NCI-H1048 (cell line): ENCODE data around the gene LAMC3.
"Not testable (repeated sequence)": the region's sequence is repeated elsewhere in the genome, so short reads cannot be mapped to it uniquely, and the experiment has no call there.

ENCODE experiments used
- DNase-seq: peaks from one replicate; lab custom pipeline; 2025; lab: John Stamatoyannopoulos, UW

The LAMC3 gene

GRCh38 chr9:130991778-130992681 lies 16.9 kb upstream of the LAMC3 start:
- no peak for DNase-seq

DNA sequence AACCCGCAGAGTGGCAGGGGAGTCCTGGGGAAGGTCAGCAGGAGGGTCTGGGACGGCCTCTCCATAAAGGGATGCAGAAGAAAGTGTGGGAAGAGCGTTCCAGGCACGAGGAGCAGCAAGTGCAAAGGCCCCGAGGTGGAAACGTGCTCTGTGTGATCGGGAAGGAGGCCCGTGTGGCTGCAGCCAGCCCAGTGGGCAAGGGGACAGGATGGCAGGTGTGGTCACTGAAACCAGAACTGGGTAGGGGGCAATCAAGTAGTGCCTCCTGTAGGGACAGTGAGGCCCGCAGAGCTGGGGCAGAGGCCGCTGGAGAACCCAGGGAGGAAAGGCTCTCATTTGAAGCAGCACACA lies 16.3 kb upstream of the LAMC3 start:
- DNase-seq = no peak

DNA sequence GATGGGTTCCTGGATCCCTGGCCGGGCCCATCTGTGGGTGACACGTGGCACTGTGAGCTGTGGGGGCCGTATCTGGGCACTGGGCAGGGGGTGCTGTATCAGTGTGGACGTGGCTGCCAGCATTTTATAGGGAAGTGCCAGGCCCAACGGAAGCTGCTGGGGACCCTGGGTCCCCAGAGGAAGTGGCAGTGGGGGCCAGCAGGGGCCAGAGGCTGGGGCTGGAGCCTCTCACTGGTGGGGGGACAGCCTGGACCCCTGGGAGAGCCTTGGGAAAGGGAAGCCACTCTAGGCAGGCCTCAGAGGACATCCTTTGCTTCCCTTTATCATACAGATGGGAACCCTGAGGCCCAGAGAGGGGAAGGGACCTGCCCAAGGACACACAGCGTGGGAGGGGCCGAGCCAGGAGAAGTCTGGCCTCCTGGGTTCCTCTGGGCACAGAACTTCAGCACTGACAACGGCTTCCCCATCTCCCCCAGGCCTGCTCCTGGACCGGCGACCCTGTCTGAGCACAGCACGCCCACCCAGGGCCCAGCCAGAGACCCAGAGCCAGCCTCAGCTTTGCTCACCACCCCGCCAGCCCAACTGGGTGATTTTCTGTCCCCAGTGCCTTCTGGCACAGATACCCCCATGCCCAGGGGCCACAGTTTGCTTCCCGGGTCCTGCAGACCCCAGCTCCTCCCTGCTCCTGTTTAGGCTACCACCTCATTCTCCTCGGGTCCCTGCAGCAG lies 15.5 kb upstream of the LAMC3 start:
- no peak for DNase-seq

DNA sequence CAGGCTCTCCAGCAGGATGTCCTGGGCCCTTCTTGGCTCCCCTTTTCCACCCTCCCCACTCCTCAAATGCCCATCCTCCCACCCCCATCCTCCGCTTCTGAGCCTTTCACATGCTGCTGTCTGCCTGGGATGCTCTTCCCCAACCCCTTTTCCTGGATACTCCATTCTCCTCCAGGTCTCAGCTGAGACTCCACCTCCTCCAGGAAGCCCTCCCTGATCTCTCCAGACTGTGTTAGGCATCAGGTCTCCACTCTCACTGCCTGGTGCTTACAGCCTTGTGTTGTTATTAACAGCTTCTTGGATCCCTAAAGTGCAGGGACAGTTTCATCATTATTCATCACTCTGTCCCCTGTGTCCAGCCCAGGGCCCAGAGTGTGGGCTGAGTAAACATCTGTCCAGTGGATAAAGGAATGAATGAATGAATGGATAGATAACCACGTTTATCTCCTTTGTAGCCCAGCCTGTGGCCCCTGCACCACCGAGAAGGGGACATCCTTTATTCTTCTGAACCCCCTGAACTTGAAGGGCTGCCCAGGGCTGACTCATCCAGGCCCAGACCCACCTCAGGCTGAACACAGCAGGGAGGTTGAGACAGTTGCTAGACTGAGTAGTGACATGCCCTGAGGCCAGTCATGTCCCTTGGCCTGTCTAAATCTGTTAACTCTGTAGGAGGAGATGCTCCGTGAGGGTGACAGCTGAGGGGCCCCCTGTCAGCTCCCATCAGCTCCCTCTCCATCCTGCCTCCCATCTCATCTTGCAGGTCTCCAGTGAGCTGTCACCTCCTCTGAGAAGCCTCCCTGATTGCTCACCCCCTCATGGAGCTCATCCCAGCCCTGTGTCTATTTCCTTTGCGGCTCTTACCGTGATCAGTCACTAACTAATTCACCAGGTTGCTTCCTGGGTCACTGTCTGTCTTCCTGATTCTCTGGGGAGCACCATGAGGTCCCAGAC lies 14.6 kb upstream of the LAMC3 start:
- no peak for DNase-seq

DNA sequence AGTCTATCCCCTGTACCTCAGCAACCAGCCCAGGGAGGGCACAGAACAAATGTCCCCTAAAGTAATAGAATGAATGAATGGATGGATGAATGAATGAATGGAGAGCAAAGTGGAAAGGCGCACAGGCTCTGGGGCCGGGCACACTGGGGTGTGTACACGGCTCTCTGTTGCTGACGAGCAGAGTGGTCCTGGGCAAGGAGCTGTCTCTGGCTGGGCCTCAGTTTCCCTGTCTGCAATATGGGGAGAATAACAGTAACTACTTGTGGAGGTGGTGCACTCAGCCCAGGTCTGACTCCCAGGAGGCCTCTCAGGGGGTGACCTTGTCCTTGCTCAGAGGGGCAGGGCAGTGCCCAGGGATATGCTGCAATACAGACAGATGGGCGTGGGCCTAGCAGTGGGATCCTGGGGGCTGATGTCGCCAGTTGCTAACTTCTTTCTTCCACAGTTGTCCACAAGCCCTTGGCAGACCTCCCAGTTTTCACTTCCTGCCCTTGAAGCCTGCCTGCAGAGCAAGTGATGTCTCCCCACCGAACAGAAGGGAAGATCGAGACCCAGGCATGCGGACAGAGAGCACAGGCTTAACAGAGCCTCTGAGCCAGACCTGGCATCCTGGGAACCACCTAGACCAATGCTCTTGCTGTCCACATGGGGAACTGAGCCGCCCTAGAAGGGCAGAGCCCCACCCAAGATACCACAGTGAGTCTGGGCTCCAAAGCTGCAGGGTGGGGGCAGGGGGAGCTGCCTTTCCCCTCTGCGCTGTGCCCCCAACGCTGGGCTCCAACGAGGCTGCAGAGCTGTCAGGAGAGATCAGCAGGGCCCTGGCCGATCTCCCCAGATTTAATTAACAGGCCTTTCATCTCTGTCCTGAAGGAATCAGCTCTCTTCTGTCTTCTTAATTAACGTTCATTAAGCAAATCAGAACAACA lies 13.6 kb upstream of the LAMC3 start:
- DNase-seq = no peak

DNA sequence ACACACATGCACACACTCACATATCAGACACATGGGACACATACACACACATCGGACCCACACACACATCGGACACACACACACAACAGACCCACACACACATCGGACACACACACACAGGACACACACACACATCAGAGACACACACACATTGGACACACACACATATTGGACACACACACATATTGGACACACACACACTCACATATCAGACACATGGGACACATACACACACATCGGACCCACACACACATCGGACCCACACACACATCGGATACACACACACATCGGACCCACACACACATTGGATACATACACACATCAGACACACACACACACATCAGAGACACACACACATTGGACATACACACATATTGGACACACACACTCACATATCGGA lies 12.8 kb upstream of the LAMC3 start:
- no peak for DNase-seq

DNA sequence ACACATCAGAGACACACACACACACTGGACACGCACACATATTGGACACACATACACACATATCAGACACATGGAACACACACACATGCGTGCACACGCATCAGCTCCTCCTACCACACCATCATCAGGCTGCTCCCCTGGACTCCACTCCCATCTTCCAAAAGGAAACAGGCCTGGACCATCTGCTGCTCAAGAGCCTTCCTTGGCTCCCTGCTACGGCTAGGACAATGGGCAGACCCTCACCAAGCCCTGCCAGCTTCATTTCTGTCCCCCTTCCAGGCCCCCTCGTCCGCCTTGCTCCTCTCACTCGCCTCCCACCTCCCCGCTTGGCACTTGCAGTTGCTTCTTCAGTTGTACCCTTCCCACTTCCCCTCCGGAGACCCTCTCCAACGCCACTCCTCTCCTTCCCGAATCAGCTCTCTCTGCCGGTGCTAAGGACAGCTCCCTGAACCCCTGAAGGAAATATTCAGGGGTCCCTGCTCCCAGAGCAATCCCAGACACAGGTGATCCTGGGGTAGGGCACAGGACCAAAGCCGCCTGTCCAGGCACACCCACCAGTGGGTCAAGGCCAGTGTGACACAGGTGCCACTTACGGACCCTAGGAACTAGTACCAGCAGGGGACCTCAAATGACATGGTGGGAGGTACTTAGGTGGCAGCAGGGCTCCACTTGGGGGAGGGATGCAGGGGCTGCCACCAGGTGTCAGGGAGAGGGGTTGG lies 12.1 kb upstream of the LAMC3 start:
- no peak for DNase-seq

DNA sequence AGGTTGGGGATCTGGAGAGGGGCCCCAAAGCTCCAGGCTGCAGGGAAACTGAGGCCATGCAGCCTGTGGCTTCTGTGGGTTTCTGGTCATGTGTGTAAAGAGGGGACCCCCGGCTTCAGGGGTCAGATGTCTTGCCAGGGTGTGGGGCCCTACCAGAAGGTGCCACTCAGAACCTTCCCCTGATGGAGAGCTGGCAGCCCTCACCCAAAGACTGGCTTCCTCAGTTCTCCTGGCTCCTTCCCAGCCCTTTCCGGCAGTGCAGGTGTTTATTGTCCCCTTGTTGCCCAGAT lies 11.6 kb upstream of the LAMC3 start:
- DNase-seq = no peak

GRCh38 chr9:130997925-130998596 lies 10.9 kb upstream of the LAMC3 start:
- DNase-seq = no peak

DNA sequence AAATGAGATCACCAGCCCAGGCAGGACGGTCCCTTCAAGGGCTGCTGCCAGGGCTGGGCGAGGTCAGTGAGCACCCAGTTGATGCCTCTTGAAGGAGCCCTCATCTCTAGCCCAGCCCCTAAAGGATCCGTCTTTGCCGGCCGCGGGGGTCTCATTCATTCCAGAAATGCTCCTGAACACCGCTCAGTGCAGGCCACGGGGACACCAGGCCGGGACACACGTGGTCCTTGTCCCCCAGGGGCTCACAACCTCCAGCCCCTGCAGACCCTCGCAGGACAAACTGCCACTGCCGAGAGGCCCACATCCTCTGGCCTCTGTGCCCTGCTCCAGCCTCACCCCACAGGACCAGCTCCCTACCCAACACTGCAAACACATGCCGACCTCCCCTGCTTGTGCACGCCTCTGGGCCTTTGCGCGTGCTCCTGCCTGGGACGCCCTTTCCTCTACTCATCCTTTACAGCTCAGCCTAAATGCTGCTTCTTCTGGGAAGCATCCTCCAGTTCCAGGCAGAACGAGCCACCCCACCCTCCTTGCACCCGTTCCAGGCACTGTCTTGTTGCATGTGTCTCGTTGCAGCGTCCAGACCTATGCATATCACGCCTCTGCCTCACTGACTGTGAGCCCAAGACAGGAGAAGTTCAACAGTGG lies 10.3 kb upstream of the LAMC3 start:
- DNase-seq = no peak

- no peak for DNase-seq
Observed at GRCh38 chr9:130999245-130999623, 9.7 kb upstream of the LAMC3 start.

DNA sequence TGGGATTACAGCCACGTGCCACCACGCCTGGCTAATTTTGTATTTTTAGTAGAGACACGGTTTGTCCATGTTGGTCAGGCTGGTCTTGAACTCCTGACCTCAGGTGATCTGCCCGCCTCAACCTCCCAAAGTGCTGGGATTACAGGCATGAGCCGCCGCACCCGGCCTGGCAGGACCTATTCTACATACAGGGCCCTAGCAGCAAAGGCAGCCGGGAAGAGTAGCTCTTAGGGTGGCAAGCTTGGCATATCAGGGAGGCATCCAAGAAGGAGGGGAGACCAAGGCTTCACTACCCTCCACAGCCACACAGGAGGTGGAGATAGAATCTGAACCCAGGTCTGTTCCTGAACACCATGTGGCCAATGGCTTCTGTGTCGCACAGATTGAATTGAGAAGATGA lies 8.4 kb upstream of the LAMC3 start:
- not testable (repeated sequence) for DNase-seq

DNA sequence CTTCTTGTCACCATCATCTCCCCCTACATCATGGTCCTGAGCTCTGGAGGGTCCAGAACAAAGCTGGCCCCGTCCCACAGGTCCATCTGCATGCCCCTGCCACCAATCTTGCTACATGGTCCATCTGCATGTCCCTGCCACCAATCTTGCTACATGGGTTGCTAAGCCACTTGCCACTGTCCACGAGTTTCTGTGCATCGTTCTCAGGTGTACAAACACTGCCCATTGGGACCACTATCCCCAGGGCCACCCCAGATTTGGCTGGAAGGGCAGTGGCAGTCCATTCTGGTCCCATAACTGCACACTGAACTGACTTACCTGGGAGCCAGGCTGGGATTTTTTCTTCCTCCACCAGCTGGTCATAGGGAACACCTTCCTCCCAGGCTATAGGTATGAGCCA lies 8.0 kb upstream of the LAMC3 start:
- DNase-seq = no peak

GRCh38 chr9:131001990-131002389 lies 7.0 kb upstream of the LAMC3 start:
- DNase-seq = no peak

- no peak for DNase-seq
Observed at GRCh38 chr9:131006601-131007000, 2.4 kb upstream of the LAMC3 start.

DNA sequence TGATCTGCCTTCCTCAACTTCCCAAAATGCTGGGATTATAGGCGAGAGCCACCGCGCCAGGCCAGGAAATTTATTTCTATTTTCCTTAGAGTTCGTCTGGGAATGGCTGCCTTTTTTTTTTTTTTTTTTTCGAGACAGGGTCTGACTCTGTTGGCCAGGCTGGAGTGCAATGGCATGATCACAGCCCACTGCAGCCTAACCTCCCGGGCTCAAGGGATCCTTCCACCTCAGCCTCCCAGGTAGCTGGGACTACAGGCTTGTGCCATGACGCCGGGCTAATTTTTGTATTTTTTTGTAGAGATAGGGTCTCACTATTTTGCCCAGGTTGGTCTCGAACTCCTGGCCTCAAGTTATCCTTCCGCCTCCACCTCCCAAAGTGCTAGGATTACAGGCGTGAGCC lies 888 bp upstream of the LAMC3 start:
- no peak for DNase-seq

- DNase-seq = no peak
Observed at GRCh38 chr9:131008563-131008908, 438 bp upstream of the LAMC3 start.

DNA sequence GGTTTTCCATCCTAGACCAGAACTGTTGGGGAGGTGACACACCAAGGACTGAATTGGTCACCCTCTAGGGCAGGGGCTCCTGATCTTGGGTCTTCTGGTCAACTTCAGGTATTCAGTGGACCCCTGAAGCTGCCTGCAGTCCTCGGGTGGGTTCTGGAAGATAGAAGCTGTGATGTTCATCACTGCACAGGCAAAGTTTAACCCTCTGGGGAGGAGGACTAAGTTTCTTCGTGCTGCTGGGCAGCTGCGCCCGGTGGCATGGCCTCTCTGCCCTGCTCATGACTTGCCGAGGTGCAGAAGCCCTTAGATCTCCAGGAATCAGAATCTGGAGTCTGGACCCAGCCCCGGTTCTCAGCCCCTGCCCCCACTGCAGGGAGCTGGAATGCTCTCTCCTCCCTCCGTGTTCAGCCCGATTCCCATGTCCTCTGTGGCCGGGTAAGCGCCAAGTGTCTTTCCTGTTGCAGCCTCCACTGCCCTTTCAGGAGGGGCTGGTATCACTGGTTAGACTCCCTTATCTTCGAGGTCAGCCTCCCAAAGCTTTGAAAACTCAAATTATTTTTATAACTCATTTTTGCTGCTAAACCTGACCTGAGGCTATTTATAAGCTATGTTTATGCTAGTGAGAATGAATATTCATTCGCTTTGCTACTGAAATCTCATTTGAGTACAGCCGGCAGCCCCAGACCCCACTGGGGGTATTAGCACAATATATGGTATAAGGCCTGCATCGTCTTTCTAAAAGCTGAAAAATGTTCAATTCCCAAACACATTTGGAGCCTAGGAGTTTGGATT lies 1.7 kb downstream of the LAMC3 start:
- no peak for DNase-seq
